ENCODE measurements around the gene CHD1.

GRCh38 chr5:98977723-98978122 is 48.9 kb upstream of the CHD1 start:
- no peak for TF ChIP-seq POLR2A (IDR thresholded peaks at IDR 0.05)
- no peak for TF ChIP-seq CTCF (IDR thresholded peaks at IDR 0.05)
